Stomach (tissue), 4 donors: Measurements from ENCODE around the gene CNOT11.

Source experiments
- EP300 ChIP-seq: sonication (generic); formaldehyde crosslinking; IDR thresholded peaks from one replicate; pipeline ENCODE4 v1.6.1; 2017; ENCODE audit warnings: antibody characterized with exemption
- POLR2A ChIP-seq, 4 donors: fragments of 450-650 bp; IDR thresholded peaks; one replicate each; pipeline ENCODE4 v1.6.1; 2016; ENCODE audit warnings: antibody characterized with exemption in 4 of 4, control low read depth in 2 of 4, mild to moderate bottlenecking in 1 of 4, moderate library complexity in 1 of 4
- POLR2AphosphoS5 ChIP-seq, 3 donors: sonication (generic); formaldehyde crosslinking; IDR thresholded peaks; one replicate each; pipeline ENCODE4 v1.6.1; 2016; ENCODE audit warnings: antibody characterized with exemption in 3 of 3
- TF ChIP-seq, protein P1 (sequence below), 7 experiments: fragments of 450-650 bp in 4 of 7; fragments of 200-600 bp in 3 of 7; sonication (generic) in 3 of 7; IDR thresholded peaks; one replicate each; pipeline ENCODE4 v1.5.1; 2016 to 2019; ENCODE audit warnings: antibody characterized with exemption in 7 of 7, control low read depth in 2 of 7, mild to moderate bottlenecking in 1 of 7

- TF ChIP-seq, protein P1, sequence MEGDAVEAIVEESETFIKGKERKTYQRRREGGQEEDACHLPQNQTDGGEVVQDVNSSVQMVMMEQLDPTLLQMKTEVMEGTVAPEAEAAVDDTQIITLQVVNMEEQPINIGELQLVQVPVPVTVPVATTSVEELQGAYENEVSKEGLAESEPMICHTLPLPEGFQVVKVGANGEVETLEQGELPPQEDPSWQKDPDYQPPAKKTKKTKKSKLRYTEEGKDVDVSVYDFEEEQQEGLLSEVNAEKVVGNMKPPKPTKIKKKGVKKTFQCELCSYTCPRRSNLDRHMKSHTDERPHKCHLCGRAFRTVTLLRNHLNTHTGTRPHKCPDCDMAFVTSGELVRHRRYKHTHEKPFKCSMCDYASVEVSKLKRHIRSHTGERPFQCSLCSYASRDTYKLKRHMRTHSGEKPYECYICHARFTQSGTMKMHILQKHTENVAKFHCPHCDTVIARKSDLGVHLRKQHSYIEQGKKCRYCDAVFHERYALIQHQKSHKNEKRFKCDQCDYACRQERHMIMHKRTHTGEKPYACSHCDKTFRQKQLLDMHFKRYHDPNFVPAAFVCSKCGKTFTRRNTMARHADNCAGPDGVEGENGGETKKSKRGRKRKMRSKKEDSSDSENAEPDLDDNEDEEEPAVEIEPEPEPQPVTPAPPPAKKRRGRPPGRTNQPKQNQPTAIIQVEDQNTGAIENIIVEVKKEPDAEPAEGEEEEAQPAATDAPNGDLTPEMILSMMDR (IDR thresholded peaks at IDR 0.05) = no peak
- TF ChIP-seq POLR2A (IDR thresholded peaks at IDR 0.05) = no peak
- TF ChIP-seq POLR2AphosphoS5 (IDR thresholded peaks at IDR 0.05) = no peak
- no peak for TF ChIP-seq EP300
These were observed 54.8 kb downstream of the CNOT11 start for GRCh38 chr2:101307503-101307902.
